Gastrocnemius medialis (tissue), 4 donors: ENCODE results near the gene LUC7L2.

ENCODE experiments used
- CTCF ChIP-seq, 5 experiments: fragments of 450-650 bp in 3 of 5; fragments of 200-600 bp in 2 of 5; sonication (generic) in 2 of 5; IDR thresholded peaks in 4 of 5; conservative IDR thresholded peaks in 1 of 5; 1 replicate in 4 of 5; 2 replicates in 1 of 5; pipeline ENCODE4 v1.5.1; 2016 to 2019; ENCODE audit warnings: antibody characterized with exemption in 5 of 5, mild to moderate bottlenecking in 3 of 5, moderate library complexity in 3 of 5
- POLR2A ChIP-seq, 2 donors: fragments of 450-650 bp; IDR thresholded peaks; one replicate each; pipeline ENCODE4 v1.6.1; 2017; ENCODE audit warnings: antibody characterized with exemption in 2 of 2, mild to moderate bottlenecking in 2 of 2, moderate library complexity in 2 of 2

DNA sequence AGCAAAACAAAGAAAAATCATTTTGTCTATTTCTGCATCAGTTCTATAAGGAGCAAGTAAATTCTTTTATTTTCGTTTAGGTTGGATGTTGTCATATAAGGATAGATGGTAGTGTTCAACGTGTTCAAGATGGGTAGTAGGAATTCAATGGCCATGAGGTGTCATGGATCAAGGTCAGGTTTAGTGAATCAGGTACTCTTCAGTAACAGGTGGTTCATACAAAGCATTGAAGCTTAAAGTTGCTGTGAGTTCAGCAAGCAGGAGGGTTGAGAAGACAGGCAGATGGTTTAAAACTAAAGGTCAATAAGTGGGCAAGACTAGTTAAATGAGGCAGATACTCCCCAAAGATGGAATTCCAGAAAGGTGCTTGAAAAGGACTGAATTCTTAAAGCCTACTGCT is 5.6 kb downstream of the LUC7L2 start:
- TF ChIP-seq CTCF (IDR thresholded peaks at IDR 0.05 in 4 of 5, conservative IDR thresholded peaks at IDR 0.05 in 1 of 5) (no peak), POLR2A (IDR thresholded peaks at IDR 0.05) (no peak)
